ENCODE results near the gene TLR5.

TLR5 gene

GRCh38 chr1:223147409-223147808 is 4.4 kb upstream of the TLR5 start:
- H3K9ac ChIP-seq (ENCODE audit: low read length in 2 of 2), result no peak overlapping the region
- no peak overlapping the region for H3K27ac ChIP-seq (ENCODE audit: low read length)
- no peak overlapping the region for H3K4me3 ChIP-seq (ENCODE audit: low read length in 2 of 2)
- no peaks in the 10 kb centered on the region for H3K27me3 ChIP-seq (ENCODE audit: control insufficient read depth in 1 of 2, insufficient read depth in 2 of 2, low read length in 2 of 2)
- peaks cover 2 to 5% of the 10 kb centered on the region in 2 donors for H3K9me3 ChIP-seq (ENCODE audit: control insufficient read depth in 2 of 2, low read length in 2 of 2)
- peaks cover 21% of the 10 kb centered on the region for H3K4me1 ChIP-seq (ENCODE audit: control insufficient read depth, insufficient read depth, low read length)
- H3K36me3 ChIP-seq (ENCODE audit: control insufficient read depth in 2 of 2, insufficient read depth in 2 of 2, low read length in 2 of 2), result no peaks in the 10 kb centered on the region

GRCh38 chr1:223146745-223147144 is 3.7 kb upstream of the TLR5 start:
- Histone ChIP-seq H3K36me3 (ENCODE audit: control insufficient read depth in 2 of 2, insufficient read depth in 2 of 2, low read length in 2 of 2) (no peaks in the 10 kb centered on the region), H3K4me3 (ENCODE audit: low read length in 2 of 2) (no peak overlapping the region), H3K27ac (ENCODE audit: low read length) (no peak overlapping the region), H3K9ac (ENCODE audit: low read length in 2 of 2) (no peak overlapping the region), H3K9me3 (ENCODE audit: control insufficient read depth in 2 of 2, low read length in 2 of 2) (peaks cover 2 to 5% of the 10 kb centered on the region in 2 donors), H3K4me1 (ENCODE audit: control insufficient read depth, insufficient read depth, low read length) (peaks cover 22% of the 10 kb centered on the region), H3K27me3 (ENCODE audit: control insufficient read depth in 1 of 2, insufficient read depth in 2 of 2, low read length in 2 of 2) (no peaks in the 10 kb centered on the region)

GRCh38 chr1:223144914-223145313 is 1.9 kb upstream of the TLR5 start:
- no peaks in the 10 kb centered on the region for H3K36me3 ChIP-seq (ENCODE audit: control insufficient read depth in 2 of 2, insufficient read depth in 2 of 2, low read length in 2 of 2)
- no peak overlapping the region for H3K9ac ChIP-seq (ENCODE audit: low read length in 2 of 2)
- H3K9me3 ChIP-seq (ENCODE audit: control insufficient read depth in 2 of 2, low read length in 2 of 2), result peaks cover 2 to 5% of the 10 kb centered on the region in 2 donors
- no peaks in the 10 kb centered on the region for H3K27me3 ChIP-seq (ENCODE audit: control insufficient read depth in 1 of 2, insufficient read depth in 2 of 2, low read length in 2 of 2)
- peaks cover 22% of the 10 kb centered on the region for H3K4me1 ChIP-seq (ENCODE audit: control insufficient read depth, insufficient read depth, low read length)
- H3K27ac ChIP-seq (ENCODE audit: low read length), result no peak overlapping the region
- H3K4me3 ChIP-seq (ENCODE audit: low read length in 2 of 2), result no peak overlapping the region

GRCh38 chr1:223144431-223144830 is 1.4 kb upstream of the TLR5 start:
- no peaks in the 10 kb centered on the region for H3K27me3 ChIP-seq (ENCODE audit: control insufficient read depth in 1 of 2, insufficient read depth in 2 of 2, low read length in 2 of 2)
- H3K9me3 ChIP-seq (ENCODE audit: control insufficient read depth in 2 of 2, low read length in 2 of 2), result peaks cover 2 to 5% of the 10 kb centered on the region in 2 donors
- no peak overlapping the region for H3K4me3 ChIP-seq (ENCODE audit: low read length in 2 of 2)
- H3K4me1 ChIP-seq (ENCODE audit: control insufficient read depth, insufficient read depth, low read length), result peaks cover 22% of the 10 kb centered on the region
- no peak overlapping the region for H3K9ac ChIP-seq (ENCODE audit: low read length in 2 of 2)
- no peak overlapping the region for H3K27ac ChIP-seq (ENCODE audit: low read length)
- no peaks in the 10 kb centered on the region for H3K36me3 ChIP-seq (ENCODE audit: control insufficient read depth in 2 of 2, insufficient read depth in 2 of 2, low read length in 2 of 2)

- Histone ChIP-seq H3K4me3 (ENCODE audit: low read length in 2 of 2) (peak overlapping the region; percentile 44 to 76), H3K36me3 (ENCODE audit: control insufficient read depth in 2 of 2, insufficient read depth in 2 of 2, low read length in 2 of 2) (no peaks in the 10 kb centered on the region), H3K9me3 (ENCODE audit: control insufficient read depth in 2 of 2, low read length in 2 of 2) (peaks cover 2 to 5% of the 10 kb centered on the region in 2 donors), H3K27me3 (ENCODE audit: control insufficient read depth in 1 of 2, insufficient read depth in 2 of 2, low read length in 2 of 2) (no peaks in the 10 kb centered on the region), H3K9ac (ENCODE audit: low read length in 2 of 2) (peak overlapping the region; percentile 45 to 73), H3K27ac (ENCODE audit: low read length) (peak overlapping the region; percentile 53), H3K4me1 (ENCODE audit: control insufficient read depth, insufficient read depth, low read length) (peaks cover 22% of the 10 kb centered on the region)
These were observed 645 bp upstream of the TLR5 start for GRCh38 chr1:223143537-223144248.

- H3K9ac ChIP-seq (ENCODE audit: low read length in 2 of 2), result peak overlapping the region in 1 of 2 donors; percentile 68
- H3K27me3 ChIP-seq (ENCODE audit: control insufficient read depth in 1 of 2, insufficient read depth in 2 of 2, low read length in 2 of 2), result no peaks in the 10 kb centered on the region
- H3K36me3 ChIP-seq (ENCODE audit: control insufficient read depth in 2 of 2, insufficient read depth in 2 of 2, low read length in 2 of 2), result no peaks in the 10 kb centered on the region
- peak overlapping the region; percentile 37 for H3K27ac ChIP-seq (ENCODE audit: low read length)
- H3K4me1 ChIP-seq (ENCODE audit: control insufficient read depth, insufficient read depth, low read length), result peaks cover 22% of the 10 kb centered on the region
- no peaks in the 10 kb centered on the region for H3K9me3 ChIP-seq (ENCODE audit: control insufficient read depth in 2 of 2, low read length in 2 of 2)
- H3K4me3 ChIP-seq (ENCODE audit: low read length in 2 of 2), result peak overlapping the region; percentile 44 to 76
These were observed 779 bp downstream of the TLR5 start for GRCh38 chr1:223142269-223142668.

- peak overlapping the region in 1 of 2 donors; percentile 29 for H3K4me3 ChIP-seq (ENCODE audit: low read length in 2 of 2)
- H3K27ac ChIP-seq (ENCODE audit: low read length), result no peak overlapping the region
- no peaks in the 10 kb centered on the region for H3K27me3 ChIP-seq (ENCODE audit: control insufficient read depth in 1 of 2, insufficient read depth in 2 of 2, low read length in 2 of 2)
- H3K9me3 ChIP-seq (ENCODE audit: control insufficient read depth in 2 of 2, low read length in 2 of 2), result no peaks in the 10 kb centered on the region
- H3K36me3 ChIP-seq (ENCODE audit: control insufficient read depth in 2 of 2, insufficient read depth in 2 of 2, low read length in 2 of 2), result no peaks in the 10 kb centered on the region
- H3K9ac ChIP-seq (ENCODE audit: low read length in 2 of 2), result no peak overlapping the region
- H3K4me1 ChIP-seq (ENCODE audit: control insufficient read depth, insufficient read depth, low read length), result peaks cover 27% of the 10 kb centered on the region
These were observed 2.2 kb downstream of the TLR5 start for GRCh38 chr1:223140611-223141405.

GRCh38 chr1:223137455-223138085 is 5.5 kb downstream of the TLR5 start:
- H3K9me3 ChIP-seq (ENCODE audit: control insufficient read depth in 2 of 2, low read length in 2 of 2), result no peaks in the 10 kb centered on the region
- peaks cover 32% of the 10 kb centered on the region for H3K4me1 ChIP-seq (ENCODE audit: control insufficient read depth, insufficient read depth, low read length)

GRCh38 chr1:223136086-223136485 is 7.0 kb downstream of the TLR5 start:
- H3K4me1 ChIP-seq (ENCODE audit: control insufficient read depth, insufficient read depth, low read length), result peaks cover 28% of the 10 kb centered on the region
- no peak overlapping the region for H3K4me3 ChIP-seq (ENCODE audit: low read length in 2 of 2)
- no peak overlapping the region for H3K9ac ChIP-seq (ENCODE audit: low read length in 2 of 2)
- no peaks in the 10 kb centered on the region for H3K36me3 ChIP-seq (ENCODE audit: control insufficient read depth in 2 of 2, insufficient read depth in 2 of 2, low read length in 2 of 2)
- no peaks in the 10 kb centered on the region for H3K9me3 ChIP-seq (ENCODE audit: control insufficient read depth in 2 of 2, low read length in 2 of 2)
- peak overlapping the region; percentile 41 for H3K27ac ChIP-seq (ENCODE audit: low read length)
- H3K27me3 ChIP-seq (ENCODE audit: control insufficient read depth in 1 of 2, insufficient read depth in 2 of 2, low read length in 2 of 2), result no peaks in the 10 kb centered on the region

More at GRCh38 chr1:223137455-223138085, 5.5 kb downstream of the TLR5 start:
- H3K36me3 ChIP-seq (ENCODE audit: control insufficient read depth in 2 of 2, insufficient read depth in 2 of 2, low read length in 2 of 2), result no peaks in the 10 kb centered on the region
- no peaks in the 10 kb centered on the region for H3K27me3 ChIP-seq (ENCODE audit: control insufficient read depth in 1 of 2, insufficient read depth in 2 of 2, low read length in 2 of 2)
- no peak overlapping the region for H3K27ac ChIP-seq (ENCODE audit: low read length)
- H3K4me3 ChIP-seq (ENCODE audit: low read length in 2 of 2), result no peak overlapping the region
- H3K9ac ChIP-seq (ENCODE audit: low read length in 2 of 2), result no peak overlapping the region

- Histone ChIP-seq H3K9ac (ENCODE audit: low read length in 2 of 2) (no peak overlapping the region), H3K36me3 (ENCODE audit: control insufficient read depth in 2 of 2, insufficient read depth in 2 of 2, low read length in 2 of 2) (no peaks in the 10 kb centered on the region), H3K27ac (ENCODE audit: low read length) (peak overlapping the region; percentile 41), H3K9me3 (ENCODE audit: control insufficient read depth in 2 of 2, low read length in 2 of 2) (no peaks in the 10 kb centered on the region), H3K4me3 (ENCODE audit: low read length in 2 of 2) (peak overlapping the region in 1 of 2 donors; percentile 15), H3K27me3 (ENCODE audit: control insufficient read depth in 1 of 2, insufficient read depth in 2 of 2, low read length in 2 of 2) (no peaks in the 10 kb centered on the region), H3K4me1 (ENCODE audit: control insufficient read depth, insufficient read depth, low read length) (peaks cover 28% of the 10 kb centered on the region)
These were observed 7.7 kb downstream of the TLR5 start for GRCh38 chr1:223135176-223135942.
